ENCODE measurements around the gene EHF. TPM values are rescaled to one million over a fixed set of nuclear protein-coding genes. Genes with fewer than 3 reads are reported as not detected.

Gene EHF
- total and polyA plus RNA-seq, 9 of the 15 experiments (the other 6 are each of a cell fraction or from before 2014, with no cell fraction given) = 0.04 to 0.54 (median 0.37) TPM

GRCh38 chr11:34616830-34617504, 3.9 kb upstream of the EHF start (continued):
- TF ChIP-seq ZBTB49 (CRISPR knock-in tag; IDR thresholded peaks at IDR 0.05; ENCODE audit: borderline replicate concordance) (no peak), KLF10 (CRISPR knock-in tag; IDR thresholded peaks at IDR 0.05) (no peak), ZZZ3 (IDR thresholded peaks at IDR 0.05) (no peak), FOSL1 (tag; conservative IDR thresholded peaks at IDR 0.05) (no peak), MEF2D (tag; conservative IDR thresholded peaks at IDR 0.05; ENCODE audit: low read depth) (0 out of 2 replicates have a peak, but pooled peaks have one; percentile 50), ARID4B (CRISPR knock-in tag; IDR thresholded peaks at IDR 0.05) (no peak), SMAD2 (IDR thresholded peaks at IDR 0.05; ENCODE audit: low read depth, low read length) (no peak), MCM2 (IDR thresholded peaks at IDR 0.05; ENCODE audit: low read depth) (no peak), TAF7 (tag; IDR thresholded peaks at IDR 0.05) (no peak), AFF4 (CRISPR knock-in tag; IDR thresholded peaks at IDR 0.05) (no peak), NCOR1 (IDR thresholded peaks at IDR 0.05) (peak; percentile 65), PRDM10 (IDR thresholded peaks at IDR 0.05; ENCODE audit: partially characterized antibody) (peak; percentile 98), TARDBP (IDR thresholded peaks at IDR 0.05) (no peak), CBFA2T2 (conservative IDR thresholded peaks at IDR 0.05) (peak; percentile 57)

Measured in K562 (cell line).